SKM-1 (cell line): ENCODE measurements around the gene TXNDC12.

Experiments
- DNase-seq: peaks from one replicate; lab custom pipeline; 2025; ENCODE audit not compliant: unreplicated experiment; lab: John Stamatoyannopoulos, UW

TXNDC12 gene

GRCh38 chr1:52002038-52002917, 52.7 kb downstream of the TXNDC12 start:
- peak; percentile 55 for DNase-seq

- DNase-seq: no peak
Measured at GRCh38 chr1:51998701-51999100, 56.3 kb downstream of the TXNDC12 start.

- DNase-seq: no peak
Measured at GRCh38 chr1:51997974-51998382, 57.0 kb downstream of the TXNDC12 start.

- no peak for DNase-seq
Measured at GRCh38 chr1:51990478-51990965, 64.5 kb downstream of the TXNDC12 start, which contains the start of gene RAB3B. TSS of gene RAB3B (minus strand) at chr1:51990700. CDS start at chr1:51977117, 13,583 bp downstream.

GRCh38 chr1:51989582-51990477, 65.2 kb downstream of the TXNDC12 start:
- no peak for DNase-seq

- DNase-seq: no peak
Measured at GRCh38 chr1:51988254-51988653, 66.7 kb downstream of the TXNDC12 start.

GRCh38 chr1:51986718-51987117, 68.3 kb downstream of the TXNDC12 start:
- no peak for DNase-seq

GRCh38 chr1:51982161-51982560, 72.8 kb downstream of the TXNDC12 start:
- no peak for DNase-seq

GRCh38 chr1:51981555-51981954, 73.4 kb downstream of the TXNDC12 start:
- no peak for DNase-seq

- no peak for DNase-seq
Measured at GRCh38 chr1:51978099-51978498, 76.9 kb downstream of the TXNDC12 start.

GRCh38 chr1:51976846-51977602, 78.0 kb downstream of the TXNDC12 start:
- no peak for DNase-seq

GRCh38 chr1:51973587-51974474, 81.2 kb downstream of the TXNDC12 start:
- DNase-seq: no peak
